SK-N-SH treated with all-trans-retinoic acid at 6 μM for 48 hours (cell line): ENCODE data around the gene CRHR2.

Experiments used
- ATAC-seq: fragments of 200-7000 bp; cut with Tn5 transposase; 3 replicates; pipeline ENCODE4 v1.9.1; 2020; ENCODE audit warnings: mild to moderate bottlenecking, moderate library complexity
- ARNTL ChIP-seq: fragments of 450-650 bp; formaldehyde crosslinking; IDR thresholded peaks from 2 replicates; pipeline ENCODE4 v1.5.0; 2020; ENCODE audit warnings: low read depth, mild to moderate bottlenecking, moderate library complexity, borderline replicate concordance
- BACH2 ChIP-seq: fragments of 250-450 bp; sonication (Bioruptor Pico); IDR thresholded peaks from 2 replicates; pipeline ENCODE4 v1.9.0; 2021; ENCODE audit warnings: mild to moderate bottlenecking, borderline replicate concordance
- ESRRG ChIP-seq: fragments of 250-450 bp; sonication (Bioruptor Pico); IDR thresholded peaks from 2 replicates; pipeline ENCODE4 v1.6.1; 2021; ENCODE audit warnings: mild to moderate bottlenecking
- ISL1 ChIP-seq: fragments of 250-450 bp; sonication (Bioruptor Pico); IDR thresholded peaks from 2 replicates; pipeline ENCODE4 v2.1.2; 2022; ENCODE audit warnings: mild to moderate bottlenecking, moderate library complexity
- OSR1 ChIP-seq: fragments of 250-450 bp; sonication (Bioruptor Pico); IDR thresholded peaks from 2 replicates; pipeline ENCODE4 v1.8.0; 2022; ENCODE audit warnings: moderate library complexity, mild to moderate bottlenecking, inconsistent platforms
- POU6F1 ChIP-seq: fragments of 250-450 bp; sonication (Bioruptor Pico); IDR thresholded peaks from 2 replicates; pipeline ENCODE4 v1.8.0; 2021; ENCODE audit warnings: low read depth, mild to moderate bottlenecking, moderate library complexity, borderline replicate concordance
- PPARA ChIP-seq: fragments of 250-450 bp; sonication (Bioruptor Pico); IDR thresholded peaks from 2 replicates; pipeline ENCODE4 v1.5.0; 2020; ENCODE audit warnings: mild to moderate bottlenecking, borderline replicate concordance
- RARB ChIP-seq: fragments of 250-450 bp; sonication (Bioruptor Pico); IDR thresholded peaks from 2 replicates; pipeline ENCODE4 v1.8.0; 2021; ENCODE audit warnings: mild to moderate bottlenecking, moderate library complexity
- SNAI2 ChIP-seq: fragments of 250-450 bp; sonication (Bioruptor Pico); IDR thresholded peaks from 2 replicates; pipeline ENCODE4 v1.5.0; 2020; ENCODE audit warnings: mild to moderate bottlenecking, moderate library complexity
- TCF4 ChIP-seq: fragments of 250-450 bp; sonication (Bioruptor Pico); IDR thresholded peaks from 2 replicates; pipeline ENCODE4 v1.8.0; 2021; ENCODE audit warnings: mild to moderate bottlenecking, moderate library complexity, borderline replicate concordance
- TOX ChIP-seq: fragments of 250-450 bp; sonication (Bioruptor Pico); IDR thresholded peaks from 2 replicates; pipeline ENCODE4 v1.8.0; 2021; ENCODE audit warnings: mild to moderate bottlenecking, moderate library complexity, borderline replicate concordance
- ZFP3 ChIP-seq: fragments of 250-450 bp; sonication (Bioruptor Pico); IDR thresholded peaks from 2 replicates; pipeline ENCODE4 v1.5.0; 2020; ENCODE audit warnings: mild to moderate bottlenecking, moderate library complexity
- ZNF565 ChIP-seq: fragments of 450-650 bp; formaldehyde crosslinking; conservative IDR thresholded peaks from 2 replicates; pipeline ENCODE4 v1.5.0; 2020; ENCODE audit warnings: low read depth, mild to moderate bottlenecking, moderate library complexity
- ZNF70 ChIP-seq: fragments of 450-650 bp; formaldehyde crosslinking; IDR thresholded peaks from 2 replicates; pipeline ENCODE4 v1.5.0; 2020; ENCODE audit warnings: mild to moderate bottlenecking, moderate library complexity
- ZNF8 ChIP-seq: fragments of 450-650 bp; formaldehyde crosslinking; IDR thresholded peaks from 2 replicates; pipeline ENCODE4 v1.5.0; 2020; ENCODE audit warnings: mild to moderate bottlenecking, moderate library complexity
- TF ChIP-seq, protein P1 (sequence below): fragments of 250-450 bp; sonication (Bioruptor Pico); IDR thresholded peaks from 2 replicates; pipeline ENCODE4 v1.5.1; 2020; ENCODE audit warnings: low read depth, mild to moderate bottlenecking, moderate library complexity
- TF ChIP-seq, protein P2 (sequence below): fragments of 250-450 bp; sonication (Bioruptor Pico); IDR thresholded peaks from 2 replicates; pipeline ENCODE4 v1.5.0; 2020; ENCODE audit warnings: mild to moderate bottlenecking, moderate library complexity
- TF ChIP-seq, protein P3 (sequence below): fragments of 250-450 bp; sonication (Bioruptor Pico); IDR thresholded peaks from 2 replicates; pipeline ENCODE4 v1.5.1; 2021; ENCODE audit warnings: mild to moderate bottlenecking, moderate library complexity

Gene CRHR2

DNA sequence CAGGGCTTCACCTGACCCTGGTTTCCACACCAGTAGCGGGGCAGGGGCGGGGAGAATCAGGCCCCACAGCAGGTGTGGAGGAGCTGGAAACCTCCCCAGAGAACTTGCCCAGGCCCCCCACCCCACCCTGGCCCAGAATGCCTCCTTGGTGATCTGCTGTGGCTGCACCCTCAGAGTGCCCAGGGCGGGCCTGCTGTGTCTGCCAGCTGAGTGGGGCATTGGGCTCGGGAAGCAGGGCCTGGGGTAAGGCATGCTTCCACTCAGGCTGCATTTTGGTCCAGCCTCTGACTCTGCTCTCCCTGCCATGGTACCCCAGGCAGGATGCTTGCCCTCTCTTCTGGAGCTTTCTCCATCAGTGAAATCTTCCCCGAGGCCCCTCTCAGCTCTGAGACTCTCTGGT is 1.1 kb upstream of the CRHR2 start:
- TF ChIP-seq BACH2 (CRISPR knock-in tag) (no peak), ZNF8 (CRISPR knock-in tag) (no peak), PPARA (CRISPR knock-in tag) (no peak), ZNF70 (CRISPR knock-in tag) (no peak), TOX (no peak), ZFP3 (no peak), ZNF565 (CRISPR knock-in tag) (no peak)
- TF ChIP-seq, protein P1, sequence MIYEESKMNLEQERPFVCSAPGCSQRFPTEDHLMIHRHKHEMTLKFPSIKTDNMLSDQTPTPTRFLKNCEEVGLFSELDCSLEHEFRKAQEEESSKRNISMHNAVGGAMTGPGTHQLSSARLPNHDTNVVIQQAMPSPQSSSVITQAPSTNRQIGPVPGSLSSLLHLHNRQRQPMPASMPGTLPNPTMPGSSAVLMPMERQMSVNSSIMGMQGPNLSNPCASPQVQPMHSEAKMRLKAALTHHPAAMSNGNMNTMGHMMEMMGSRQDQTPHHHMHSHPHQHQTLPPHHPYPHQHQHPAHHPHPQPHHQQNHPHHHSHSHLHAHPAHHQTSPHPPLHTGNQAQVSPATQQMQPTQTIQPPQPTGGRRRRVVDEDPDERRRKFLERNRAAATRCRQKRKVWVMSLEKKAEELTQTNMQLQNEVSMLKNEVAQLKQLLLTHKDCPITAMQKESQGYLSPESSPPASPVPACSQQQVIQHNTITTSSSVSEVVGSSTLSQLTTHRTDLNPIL (CRISPR knock-in tag) = no peak
- no peak for ATAC-seq

DNA sequence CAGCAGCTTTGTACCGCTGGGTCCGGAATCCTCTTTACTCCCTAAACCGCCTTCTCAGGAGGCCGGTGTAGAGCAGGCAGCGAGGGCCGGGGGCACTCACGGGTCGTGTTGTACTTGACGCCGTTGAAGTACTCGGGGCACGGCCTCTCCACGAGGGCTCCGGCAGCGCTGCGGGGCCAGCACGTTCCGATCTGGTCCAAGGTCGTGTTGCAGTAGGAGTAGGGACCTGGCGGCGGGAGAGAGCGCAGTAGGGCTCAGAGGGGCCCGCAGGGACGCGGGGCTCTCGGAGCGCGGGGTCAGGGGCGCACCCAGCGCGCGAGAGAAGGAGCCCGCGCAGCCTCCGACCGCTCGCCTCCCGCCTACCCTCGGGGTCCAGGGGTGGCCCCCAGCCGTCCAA is 443 bp downstream of the CRHR2 start:
- ATAC-seq = peak; percentile 7; the same call in 2 of the 3 replicates
- TF ChIP-seq RARB (CRISPR knock-in tag) (no peak), ESRRG (CRISPR knock-in tag) (no peak), TCF4 (CRISPR knock-in tag) (no peak), PPARA (CRISPR knock-in tag) (no peak), POU6F1 (CRISPR knock-in tag) (no peak), ARNTL (CRISPR knock-in tag) (no peak), ZFP3 (no peak)
- TF ChIP-seq, protein P2, sequence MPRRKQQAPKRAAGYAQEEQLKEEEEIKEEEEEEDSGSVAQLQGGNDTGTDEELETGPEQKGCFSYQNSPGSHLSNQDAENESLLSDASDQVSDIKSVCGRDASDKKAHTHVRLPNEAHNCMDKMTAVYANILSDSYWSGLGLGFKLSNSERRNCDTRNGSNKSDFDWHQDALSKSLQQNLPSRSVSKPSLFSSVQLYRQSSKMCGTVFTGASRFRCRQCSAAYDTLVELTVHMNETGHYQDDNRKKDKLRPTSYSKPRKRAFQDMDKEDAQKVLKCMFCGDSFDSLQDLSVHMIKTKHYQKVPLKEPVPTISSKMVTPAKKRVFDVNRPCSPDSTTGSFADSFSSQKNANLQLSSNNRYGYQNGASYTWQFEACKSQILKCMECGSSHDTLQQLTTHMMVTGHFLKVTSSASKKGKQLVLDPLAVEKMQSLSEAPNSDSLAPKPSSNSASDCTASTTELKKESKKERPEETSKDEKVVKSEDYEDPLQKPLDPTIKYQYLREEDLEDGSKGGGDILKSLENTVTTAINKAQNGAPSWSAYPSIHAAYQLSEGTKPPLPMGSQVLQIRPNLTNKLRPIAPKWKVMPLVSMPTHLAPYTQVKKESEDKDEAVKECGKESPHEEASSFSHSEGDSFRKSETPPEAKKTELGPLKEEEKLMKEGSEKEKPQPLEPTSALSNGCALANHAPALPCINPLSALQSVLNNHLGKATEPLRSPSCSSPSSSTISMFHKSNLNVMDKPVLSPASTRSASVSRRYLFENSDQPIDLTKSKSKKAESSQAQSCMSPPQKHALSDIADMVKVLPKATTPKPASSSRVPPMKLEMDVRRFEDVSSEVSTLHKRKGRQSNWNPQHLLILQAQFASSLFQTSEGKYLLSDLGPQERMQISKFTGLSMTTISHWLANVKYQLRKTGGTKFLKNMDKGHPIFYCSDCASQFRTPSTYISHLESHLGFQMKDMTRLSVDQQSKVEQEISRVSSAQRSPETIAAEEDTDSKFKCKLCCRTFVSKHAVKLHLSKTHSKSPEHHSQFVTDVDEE (CRISPR knock-in tag) = no peak
- TF ChIP-seq, protein P3, sequence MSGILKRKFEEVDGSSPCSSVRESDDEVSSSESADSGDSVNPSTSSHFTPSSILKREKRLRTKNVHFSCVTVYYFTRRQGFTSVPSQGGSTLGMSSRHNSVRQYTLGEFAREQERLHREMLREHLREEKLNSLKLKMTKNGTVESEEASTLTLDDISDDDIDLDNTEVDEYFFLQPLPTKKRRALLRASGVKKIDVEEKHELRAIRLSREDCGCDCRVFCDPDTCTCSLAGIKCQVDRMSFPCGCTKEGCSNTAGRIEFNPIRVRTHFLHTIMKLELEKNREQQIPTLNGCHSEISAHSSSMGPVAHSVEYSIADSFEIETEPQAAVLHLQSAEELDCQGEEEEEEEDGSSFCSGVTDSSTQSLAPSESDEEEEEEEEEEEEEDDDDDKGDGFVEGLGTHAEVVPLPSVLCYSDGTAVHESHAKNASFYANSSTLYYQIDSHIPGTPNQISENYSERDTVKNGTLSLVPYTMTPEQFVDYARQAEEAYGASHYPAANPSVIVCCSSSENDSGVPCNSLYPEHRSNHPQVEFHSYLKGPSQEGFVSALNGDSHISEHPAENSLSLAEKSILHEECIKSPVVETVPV (CRISPR knock-in tag) = no peak

DNA sequence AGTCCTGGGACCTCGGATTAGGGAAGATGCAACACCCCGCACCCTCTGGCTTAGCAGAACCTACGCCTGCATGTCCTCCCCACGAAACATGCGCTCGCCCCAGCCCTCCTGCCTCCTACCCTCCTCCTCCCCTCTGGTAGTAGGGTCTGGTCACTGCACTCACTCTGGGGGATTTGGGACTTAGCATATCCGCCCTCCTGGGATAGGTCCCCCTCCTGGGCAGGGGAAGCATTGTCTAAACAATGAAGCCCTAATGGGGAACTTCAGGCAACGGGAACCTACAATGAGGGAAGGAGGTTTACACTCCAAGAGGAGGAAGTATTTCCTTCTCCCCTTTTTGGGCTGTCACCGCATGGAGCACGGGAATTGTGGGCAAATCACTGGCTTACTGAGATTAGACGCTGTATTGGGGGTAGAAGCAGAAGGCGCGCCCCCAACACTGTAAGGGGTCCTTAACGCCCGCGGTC is 892 bp downstream of the CRHR2 start:
- ATAC-seq = no peak
- TF ChIP-seq BACH2 (CRISPR knock-in tag) (no peak), SNAI2 (CRISPR knock-in tag) (no peak)
- TF ChIP-seq, protein P3 (CRISPR knock-in tag) = no peak

DNA sequence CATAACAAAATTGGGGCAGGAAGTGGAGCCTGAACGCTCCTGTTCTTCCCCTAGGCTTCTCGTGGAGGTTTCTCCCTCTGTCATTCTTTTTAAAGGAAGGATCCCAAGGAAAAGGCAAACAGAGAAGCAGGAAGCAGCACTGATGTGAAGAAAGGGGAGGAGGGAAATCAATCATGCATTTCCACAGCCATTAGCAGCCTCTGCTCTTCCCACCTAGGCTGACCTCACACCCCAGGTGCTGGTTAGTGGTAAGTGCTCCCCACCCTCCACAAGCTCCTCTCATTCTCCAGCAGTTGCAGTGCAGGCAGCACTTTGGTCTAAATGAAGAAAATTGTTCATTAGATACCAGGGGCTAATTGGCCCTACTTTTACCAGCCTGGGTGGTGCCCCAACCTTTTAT is 2.6 kb downstream of the CRHR2 start:
- no peak for TF ChIP-seq PPARA (CRISPR knock-in tag)
- no peak for TF ChIP-seq OSR1 (CRISPR knock-in tag)
- TF ChIP-seq, protein P3 (CRISPR knock-in tag) = no peak
- no peak for TF ChIP-seq SNAI2 (CRISPR knock-in tag)
- TF ChIP-seq ISL1 (CRISPR knock-in tag) = no peak
- ATAC-seq = no peak
